Sigmoid colon (tissue), 7 donors: Measurements from ENCODE around the gene PLA2G5. TPM values are rescaled to one million over a fixed set of nuclear protein-coding genes. Genes with fewer than 3 reads are reported as not detected.
"Not testable (repeated sequence)": the region's sequence is repeated elsewhere in the genome, so short reads cannot be mapped to it uniquely, and the experiment has no call there.

Experiments used
- DNase-seq: peaks from one replicate; pipeline ENCODE4 v3.0.0-alpha.2; 2019
- H3K27ac ChIP-seq, 4 donors: fragments of 200-600 bp; sonication (generic); one replicate each; pipeline ENCODE4 v1.5.1; 2016 to 2019; ENCODE audit warnings: mild to moderate bottlenecking in 1 of 4
- H3K27me3 ChIP-seq, 3 donors: fragments of 200-600 bp; sonication (generic); one replicate each; pipeline ENCODE4 v1.5.1; 2019; ENCODE audit warnings: mild to moderate bottlenecking in 1 of 3
- H3K36me3 ChIP-seq, 4 donors: fragments of 200-600 bp; sonication (generic); one replicate each; pipeline ENCODE4 v1.5.1; 2016 to 2019
- H3K4me1 ChIP-seq, 4 donors: fragments of 200-600 bp; sonication (generic); one replicate each; pipeline ENCODE4 v1.5.1; 2017 to 2019
- H3K4me3 ChIP-seq, 4 donors: fragments of 200-600 bp; sonication (generic); one replicate each; pipeline ENCODE4 v1.5.1; 2017 to 2019; ENCODE audit warnings: mild to moderate bottlenecking in 2 of 4, moderate library complexity in 1 of 4
- H3K9me3 ChIP-seq, 4 donors: fragments of 200-600 bp in 3 of 4; sonication (generic) in 3 of 4; one replicate each; pipeline versions ENCODE4 v1.5.1 to v1.6.1; 2013 to 2019
- CTCF ChIP-seq, 4 experiments: fragments of 450-650 bp in 3 of 4; fragments of 200-600 bp in 1 of 4; IDR thresholded peaks; one replicate each; pipeline ENCODE4 v1.5.1; 2016 to 2019; ENCODE audit warnings: antibody characterized with exemption in 4 of 4, mild to moderate bottlenecking in 3 of 4, moderate library complexity in 2 of 4
- EP300 ChIP-seq, 4 donors: sonication (generic); formaldehyde crosslinking; IDR thresholded peaks; one replicate each; pipeline ENCODE4 v1.6.1; 2017; ENCODE audit warnings: antibody characterized with exemption in 4 of 4
- POLR2A ChIP-seq, 2 donors: fragments of 450-650 bp; IDR thresholded peaks; one replicate each; pipeline ENCODE4 v1.6.1; 2016; ENCODE audit warnings: antibody characterized with exemption in 2 of 2, mild to moderate bottlenecking in 2 of 2, moderate library complexity in 2 of 2
- POLR2AphosphoS5 ChIP-seq, 4 donors: sonication (generic); formaldehyde crosslinking; IDR thresholded peaks; one replicate each; pipeline ENCODE4 v1.6.1; 2017; ENCODE audit warnings: antibody characterized with exemption in 4 of 4
- WGBS, 2 donors: extraction: QIAGEN DNeasy Blood & Tissue Kit; methylation state at CpG; one replicate each; pipeline ENCODE4 v1.1.7; 2013; 5-methylcytosine and 5-hydroxymethylcytosine counted together
- intact Hi-C: fragments of 100-400 bp; cut with DNase I; formaldehyde crosslinking; loops from one replicate; pipeline ENCODE4 v1.15.1; 2023
- polyA plus RNA-seq, 3 donors: library from polyadenylated mRNA; stranded (reverse); fragments of 200-250 nt; gene quantifications; one replicate each; pipeline ENCODE4 v1.2.3, GENCODE V29; 2013
- total RNA-seq, 4 donors: library from RNA; depleted of rRNA; stranded (reverse); fragments of >200 nt; gene quantifications; one replicate each; pipeline ENCODE4 v1.1.0, GENCODE V29; 2016
- donor health status: healthy with polysubstance abuse.
- donor health status: Bipolar disorder and iron deficiency.
- donor health status: healthy.

The PLA2G5 gene
- total RNA-seq: 10 to 100 TPM; 18.6 to 45.4 (median 30.5) TPM
- 1 to 10 TPM in 2 of 3 donors, under 1 TPM in 1; 0.69 to 5.4 (median 2.4) TPM for polyA plus RNA-seq

GRCh38 chr1:20069874-20070273 lies at the start of gene PLA2G5:
TSS of gene PLA2G5 (plus strand) at chr1:20070194. CDS start at chr1:20084831, 14,637 bp downstream.
- peak; percentile 86 for DNase-seq
- WGBS, 2 donors: 57 to 75% methylated on average over 7 of the region's 7 CpGs
- peaks cover 0 to 41% (median 38%) of the 10 kb centered on the region in 4 donors for H3K4me1 ChIP-seq
- H3K27ac ChIP-seq: peak within 1 kb of the TSS; percentile 84 to 90 (median 85)
- H3K27me3 ChIP-seq: no peaks in the 10 kb centered on the region
- peak within 1 kb of the TSS; percentile 17 to 50 (median 46) for H3K4me3 ChIP-seq
- intact Hi-C loops: loop anchor here (10.0 kb wide), 1 partner anchor 415 kb away; the partner anchor contains the start of gene CAMK2N1
- H3K36me3 ChIP-seq: no peaks in the 10 kb centered on the region
- peak in 1 of 2 donors; percentile 35 for TF ChIP-seq POLR2A (IDR thresholded peaks at IDR 0.05)
- no peak for TF ChIP-seq EP300 (IDR thresholded peaks at IDR 0.05)
- TF ChIP-seq CTCF (IDR thresholded peaks at IDR 0.05): no peak
- peak in 3 of 4 donors; percentile 44 to 59 (median 54) for TF ChIP-seq POLR2AphosphoS5 (IDR thresholded peaks at IDR 0.05)
- H3K9me3 ChIP-seq: no peaks in the 10 kb centered on the region

GRCh38 chr1:20028125-20028524 lies 41.9 kb upstream of the PLA2G5 start:
- peaks cover 0 to 4% (median 0%) of the 10 kb centered on the region in 4 donors for H3K9me3 ChIP-seq
- intact Hi-C loops: no loop called here
- H3K4me1 ChIP-seq: no peaks in the 10 kb centered on the region
- H3K27ac ChIP-seq: no peak overlapping the region
- no peaks in the 10 kb centered on the region for H3K36me3 ChIP-seq
- WGBS, 2 donors: 86 to 95% methylated on average over 5 of the region's 5 CpGs
- no peak overlapping the region for H3K4me3 ChIP-seq
- no peak for DNase-seq
- TF ChIP-seq POLR2AphosphoS5 (IDR thresholded peaks at IDR 0.05) (no peak), CTCF (IDR thresholded peaks at IDR 0.05) (no peak), POLR2A (IDR thresholded peaks at IDR 0.05) (no peak), EP300 (IDR thresholded peaks at IDR 0.05) (no peak)
- H3K27me3 ChIP-seq: no peaks in the 10 kb centered on the region

GRCh38 chr1:20028726-20029125 lies 41.3 kb upstream of the PLA2G5 start:
- H3K27ac ChIP-seq: no peak overlapping the region
- H3K36me3 ChIP-seq: no peaks in the 10 kb centered on the region
- peaks cover 0 to under 1% (median 0%) of the 10 kb centered on the region in 4 donors for H3K9me3 ChIP-seq
- no peak overlapping the region for H3K4me3 ChIP-seq
- no peak for DNase-seq
- H3K27me3 ChIP-seq: no peaks in the 10 kb centered on the region
- intact Hi-C loops: no loop called here
- TF ChIP-seq POLR2A (IDR thresholded peaks at IDR 0.05): no peak
- no peak for TF ChIP-seq POLR2AphosphoS5 (IDR thresholded peaks at IDR 0.05)
- no peak for TF ChIP-seq CTCF (IDR thresholded peaks at IDR 0.05)
- no peak for TF ChIP-seq EP300 (IDR thresholded peaks at IDR 0.05)
- H3K4me1 ChIP-seq: no peaks in the 10 kb centered on the region
- 76 to 79% methylated on average over 5 of the region's 5 CpGs for WGBS, 2 donors

- Histone ChIP-seq H3K9me3 (no peaks in the 10 kb centered on the region), H3K36me3 (no peaks in the 10 kb centered on the region), H3K4me3 (no peak overlapping the region), H3K27ac (no peak overlapping the region), H3K4me1 (no peaks in the 10 kb centered on the region), H3K27me3 (no peaks in the 10 kb centered on the region)
- intact Hi-C loops: no loop called here
- 82 to 88% methylated on average over 20 of the region's 20 CpGs for WGBS, 2 donors
- TF ChIP-seq CTCF (IDR thresholded peaks at IDR 0.05) (no peak), POLR2A (IDR thresholded peaks at IDR 0.05) (no peak), EP300 (IDR thresholded peaks at IDR 0.05) (no peak), POLR2AphosphoS5 (IDR thresholded peaks at IDR 0.05) (no peak)
- no peak for DNase-seq
Measured at GRCh38 chr1:20029178-20029912, 40.6 kb upstream of the PLA2G5 start.

- H3K9me3 ChIP-seq, H3K4me3 ChIP-seq, H3K4me1 ChIP-seq, intact Hi-C loops, H3K27me3 ChIP-seq, DNase-seq, H3K27ac ChIP-seq, H3K36me3 ChIP-seq: not testable (repeated sequence)
- WGBS, 2 donors: 91 to 94% methylated on average over 6 of the region's 6 CpGs
Measured at GRCh38 chr1:20030436-20031151, 39.4 kb upstream of the PLA2G5 start.
